Ectodermal cell (in vitro differentiated cells): ENCODE data around the gene FCHSD2.
"Not testable (repeated sequence)": the region's sequence is repeated elsewhere in the genome, so short reads cannot be mapped to it uniquely, and the experiment has no call there.

ENCODE experiments used
- H3K27ac ChIP-seq: 2 replicates; pipeline ENCODE4 v1.7.0; 2013; ENCODE audit warnings: mild to moderate bottlenecking, low read depth, low read length; ENCODE audit not compliant: insufficient read depth, poor library complexity, severe bottlenecking
- H3K27me3 ChIP-seq: 2 replicates; pipeline ENCODE4 v1.7.0; 2013; ENCODE audit warnings: mild to moderate bottlenecking, low read length; ENCODE audit not compliant: insufficient read depth, control insufficient read depth, poor library complexity, severe bottlenecking
- H3K36me3 ChIP-seq: one replicate; pipeline ENCODE4 v1.7.0; 2013; ENCODE audit warnings: low read length; ENCODE audit not compliant: control insufficient read depth, insufficient read depth
- H3K4me1 ChIP-seq: one replicate; pipeline ENCODE4 v1.7.0; 2013; ENCODE audit warnings: low read length; ENCODE audit not compliant: control insufficient read depth, insufficient read depth
- H3K4me3 ChIP-seq: 2 replicates; pipeline ENCODE4 v1.7.0; 2013; ENCODE audit warnings: low read depth, low read length, control low read depth; ENCODE audit not compliant: insufficient read depth
- H3K9me3 ChIP-seq: 2 replicates; pipeline ENCODE4 v1.7.0; 2013; ENCODE audit warnings: mild to moderate bottlenecking, low read length, moderate library complexity; ENCODE audit not compliant: control insufficient read depth
- WGBS, 2 experiments: methylation state at CpG; one replicate each; pipeline ENCODE4 v1.1.7; 2013; ENCODE audit warnings: missing lambda C conversion rate in 2 of 2; 5-methylcytosine and 5-hydroxymethylcytosine counted together

The FCHSD2 gene

GRCh38 chr11:73123892-73124291, 18.2 kb downstream of the FCHSD2 start:
- not testable (repeated sequence) for H3K36me3 ChIP-seq, H3K4me3 ChIP-seq, H3K27ac ChIP-seq, H3K9me3 ChIP-seq, H3K27me3 ChIP-seq, H3K4me1 ChIP-seq
- WGBS, 2 experiments, result 91 to 100% methylated on average over 4 of the region's 4 CpGs

- Histone ChIP-seq H3K27me3 (no peaks in the 10 kb centered on the region), H3K9me3 (no peaks in the 10 kb centered on the region), H3K27ac (no peak overlapping the region)
Observed at GRCh38 chr11:73121692-73122091, 20.4 kb downstream of the FCHSD2 start.

GRCh38 chr11:73117071-73117470, 25.0 kb downstream of the FCHSD2 start:
- no peak overlapping the region for H3K4me3 ChIP-seq
- H3K27ac ChIP-seq, result no peak overlapping the region
- 92% methylated on average over 2 of the region's 2 CpGs; no CpG with 5 or more reads in 1 of the 2 experiments for WGBS, 2 experiments
- no peaks in the 10 kb centered on the region for H3K27me3 ChIP-seq
- no peaks in the 10 kb centered on the region for H3K36me3 ChIP-seq
- no peaks in the 10 kb centered on the region for H3K9me3 ChIP-seq
- H3K4me1 ChIP-seq, result no peaks in the 10 kb centered on the region

More at GRCh38 chr11:73121692-73122091, 20.4 kb downstream of the FCHSD2 start:
- Histone ChIP-seq H3K4me1 (no peaks in the 10 kb centered on the region), H3K36me3 (no peaks in the 10 kb centered on the region), H3K4me3 (no peak overlapping the region)

- no peaks in the 10 kb centered on the region for H3K9me3 ChIP-seq
- H3K4me3 ChIP-seq, result no peak overlapping the region
- H3K27me3 ChIP-seq, result no peaks in the 10 kb centered on the region
- WGBS, 2 experiments, result 93% methylated on average over 7 to 8 of the region's 8 CpGs
- no peaks in the 10 kb centered on the region for H3K4me1 ChIP-seq
- H3K27ac ChIP-seq, result no peak overlapping the region
- H3K36me3 ChIP-seq, result no peaks in the 10 kb centered on the region
Observed at GRCh38 chr11:73116636-73117035, 25.5 kb downstream of the FCHSD2 start.

DNA sequence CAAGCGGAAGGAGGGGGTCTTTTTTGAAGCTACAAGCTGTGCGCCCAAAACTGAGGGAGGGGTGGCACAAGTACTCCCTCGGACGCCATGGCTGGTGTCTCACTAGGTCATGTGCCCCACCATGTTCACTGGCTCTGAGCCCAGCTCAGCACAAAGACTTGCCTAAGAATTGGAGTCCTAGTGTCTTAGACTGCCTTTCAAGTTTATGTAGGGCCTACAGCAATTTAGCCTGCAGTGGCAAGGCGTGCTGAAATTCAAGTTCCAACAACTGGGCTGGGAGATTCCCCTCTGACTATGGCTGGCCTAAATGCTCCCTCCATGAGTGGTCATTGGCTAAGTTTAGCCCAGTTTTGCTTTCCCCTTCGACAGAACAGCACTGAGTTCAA, 27.3 kb downstream of the FCHSD2 start:
- Histone ChIP-seq H3K4me1 (no peaks in the 10 kb centered on the region), H3K27ac (no peak overlapping the region), H3K4me3 (no peak overlapping the region), H3K9me3 (no peaks in the 10 kb centered on the region), H3K36me3 (no peaks in the 10 kb centered on the region), H3K27me3 (no peaks in the 10 kb centered on the region)
- 96 to 98% methylated on average over 6 of the region's 6 CpGs for WGBS, 2 experiments

DNA sequence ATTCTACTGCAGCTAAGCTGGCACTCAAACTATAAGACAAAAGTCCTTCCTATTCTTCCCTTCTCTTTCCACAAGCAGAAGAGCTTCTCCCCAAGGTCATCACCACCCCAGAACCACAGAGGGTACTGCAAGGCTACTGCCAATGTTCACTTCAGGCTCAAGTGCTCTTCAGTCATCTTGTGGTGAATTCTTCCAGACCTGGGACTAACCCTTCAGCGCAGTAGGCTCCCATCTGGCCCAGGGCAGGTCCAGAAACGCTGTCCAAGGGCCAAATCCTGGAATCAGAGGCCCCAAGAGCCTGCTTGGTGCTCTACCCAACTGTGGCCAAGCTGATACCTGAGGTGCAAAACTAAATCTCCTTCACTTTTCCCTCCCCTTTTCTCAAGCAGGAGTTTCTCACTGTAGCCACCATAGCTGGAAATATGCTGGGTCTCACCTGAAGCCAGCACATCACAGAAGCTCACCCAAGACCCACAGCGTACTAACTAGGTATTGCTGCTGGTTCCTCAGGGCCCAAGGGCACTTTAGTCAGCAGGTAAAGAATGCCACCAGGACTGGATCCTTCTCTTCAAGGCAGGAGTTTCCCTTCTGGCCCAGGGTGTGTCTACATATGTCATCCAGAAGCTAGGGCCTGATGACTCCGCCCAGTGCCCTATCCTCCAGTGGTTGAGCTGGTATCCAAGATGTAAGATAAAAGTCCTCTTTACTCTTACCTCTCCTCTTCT, 27.8 kb downstream of the FCHSD2 start:
- Histone ChIP-seq H3K9me3 (no peaks in the 10 kb centered on the region), H3K4me3 (no peak overlapping the region), H3K36me3 (no peaks in the 10 kb centered on the region), H3K27ac (no peak overlapping the region), H3K27me3 (no peaks in the 10 kb centered on the region), H3K4me1 (no peaks in the 10 kb centered on the region)
- 90 to 93% methylated on average over 4 of the region's 4 CpGs for WGBS, 2 experiments

DNA sequence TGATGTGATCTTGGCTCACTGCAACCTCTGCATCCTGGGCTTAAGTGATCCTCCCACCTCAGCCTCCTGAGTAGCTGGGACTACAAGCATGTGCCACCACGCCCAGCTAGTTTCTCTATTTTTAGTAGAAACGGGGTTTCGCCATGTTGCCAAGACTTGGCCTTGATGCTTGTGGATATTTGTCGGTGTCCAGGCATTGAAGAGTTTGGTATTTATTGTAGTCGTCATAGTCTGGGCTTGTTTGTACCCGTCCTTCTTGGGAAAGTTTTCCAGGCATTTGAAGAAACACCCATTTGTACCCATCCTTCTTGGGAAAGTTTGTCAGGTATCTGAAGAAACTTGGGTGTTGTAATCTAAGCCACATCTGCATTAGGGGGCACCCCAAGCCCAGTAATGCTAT, 28.7 kb downstream of the FCHSD2 start:
- Histone ChIP-seq H3K27me3 (no peaks in the 10 kb centered on the region), H3K9me3 (no peaks in the 10 kb centered on the region), H3K4me1 (no peaks in the 10 kb centered on the region), H3K27ac (no peak overlapping the region), H3K4me3 (no peak overlapping the region), H3K36me3 (no peaks in the 10 kb centered on the region)
- WGBS, 2 experiments, result 95 to 96% methylated on average over 6 of the region's 6 CpGs

- no peak overlapping the region for H3K27ac ChIP-seq
- 95 to 96% methylated on average over 3 of the region's 3 CpGs for WGBS, 2 experiments
- no peak overlapping the region for H3K4me3 ChIP-seq
- H3K4me1 ChIP-seq, result no peaks in the 10 kb centered on the region
- H3K9me3 ChIP-seq, result no peaks in the 10 kb centered on the region
- H3K27me3 ChIP-seq, result no peaks in the 10 kb centered on the region
- H3K36me3 ChIP-seq, result no peaks in the 10 kb centered on the region
Observed at GRCh38 chr11:73107597-73107996, 34.5 kb downstream of the FCHSD2 start.

- no peak overlapping the region for H3K4me3 ChIP-seq
- WGBS, 2 experiments, result 100% methylated on average over 1 of the region's 1 CpG
Observed at GRCh38 chr11:73106347-73106746, 35.8 kb downstream of the FCHSD2 start.

GRCh38 chr11:73100578-73100977, 41.5 kb downstream of the FCHSD2 start:
- no peak overlapping the region for H3K27ac ChIP-seq
- H3K4me3 ChIP-seq, result no peak overlapping the region
- H3K27me3 ChIP-seq, result no peaks in the 10 kb centered on the region
- WGBS, 2 experiments, result 84 to 89% methylated on average over 8 of the region's 8 CpGs
- H3K4me1 ChIP-seq, result no peaks in the 10 kb centered on the region
- no peaks in the 10 kb centered on the region for H3K9me3 ChIP-seq
- no peaks in the 10 kb centered on the region for H3K36me3 ChIP-seq

More at GRCh38 chr11:73106347-73106746, 35.8 kb downstream of the FCHSD2 start:
- Histone ChIP-seq H3K9me3 (no peaks in the 10 kb centered on the region), H3K27ac (no peak overlapping the region), H3K27me3 (no peaks in the 10 kb centered on the region), H3K4me1 (no peaks in the 10 kb centered on the region), H3K36me3 (no peaks in the 10 kb centered on the region)
